GM12878 (cell line): ENCODE measurements around the gene HIP1.

Experiments used
- ATF3 ChIP-seq: IDR thresholded peaks from 2 replicates; pipeline ENCODE4 v1.6.1; 2011; ENCODE audit warnings: low read depth, mild to moderate bottlenecking, low read length, moderate library complexity, borderline replicate concordance; ENCODE audit errors: extremely low read depth
- CTCF ChIP-seq, 3 experiments: IDR thresholded peaks in 2 of 3; conservative IDR thresholded peaks in 1 of 3; 2 replicates each; pipeline ENCODE4 v1.5.1; 2011; ENCODE audit warnings: low read depth in 3 of 3, low read length in 3 of 3, mild to moderate bottlenecking in 3 of 3, control low read depth in 2 of 3, moderate library complexity in 2 of 3, inconsistent platforms in 1 of 3, mixed read lengths in 1 of 3; ENCODE audit not compliant: control insufficient read depth in 2 of 3, insufficient read depth in 1 of 3; ENCODE audit errors: extremely low read depth in 1 of 3

GRCh38 chr7:75639071-75639885 lies 99.5 kb downstream of the HIP1 start:
- TF ChIP-seq ATF3 (no peak), CTCF (IDR thresholded peaks at IDR 0.05 in 2 of 3, conservative IDR thresholded peaks at IDR 0.05 in 1 of 3; ENCODE audit: control insufficient read depth in 2 of 3, extremely low read depth in 1 of 3, insufficient read depth in 1 of 3, low read depth in 3 of 3, low read length in 3 of 3) (no peak)
